ENCODE results near the gene SMIM43.

GRCh38 chr4:121776610-121777401 is 11.8 kb upstream of the SMIM43 start:
- TF ChIP-seq CTCF (conservative IDR thresholded peaks at IDR 0.05; ENCODE audit: low read depth, low read length) (no peak), EZH2 (IDR thresholded peaks at IDR 0.05; ENCODE audit: borderline replicate concordance, low read depth, low read length, poor library complexity, severe bottlenecking) (no peak)

Data from A673 (cell line).